A549 (cell line): ENCODE data around the gene PARVB. TPM values are rescaled to one million over a fixed set of nuclear protein-coding genes. Genes with fewer than 3 reads are reported as not detected.

ENCODE experiments used
- ATAC-seq, 2 experiments: fragments of 200-7000 bp in 1 of 2; fragments of >200 bp in 1 of 2; cut with Nextera tagmentation in 1 of 2; cut with Tn5 transposase in 1 of 2; 3 replicates each; pipeline versions ENCODE4 v1.8.0 to v1.9.1; 2018 to 2020; ENCODE audit warnings: mild to moderate bottlenecking in 1 of 2, moderate library complexity in 1 of 2
- CTCF ChIA-PET: fragments of 300-600 bp; sonication (Branson Sonifier 250); formaldehyde crosslinking; extraction: SDS; loops from one replicate; lab custom pipeline; 2021; ENCODE audit warnings: antibody characterized with exemption, inconsistent platforms; lab: Yijun Ruan, JAX
- POLR2A ChIA-PET: fragments of 350-600 bp; formaldehyde crosslinking; extraction: SDS; loops from one replicate; lab custom pipeline; 2021; ENCODE audit warnings: antibody characterized with exemption, inconsistent platforms; lab: Yijun Ruan, JAX
- DNase-seq, 2 experiments: peaks; one replicate each; pipeline versions ENCODE4 v3.0.0 to v3.0.0-alpha.2; 2011 to 2016; ENCODE audit warnings: low read depth in 1 of 2, low spot score in 1 of 2
- FAIRE-seq: peaks from 2 replicates; lab custom pipeline; 2011; peaks lifted over from hg19 to GRCh38; lab: Jason Lieb, UNC
- H3K27ac ChIP-seq, 2 experiments: fragments of >200 bp; sonication (Bioruptor Twin); formaldehyde crosslinking; 3 replicates each; pipeline ENCODE4 v1.5.1; 2016 to 2017
- H3K4me1 ChIP-seq: fragments of >200 bp; sonication (Bioruptor Twin); formaldehyde crosslinking; 3 replicates; pipeline ENCODE4 v1.6.1; 2016
- H3K4me2 ChIP-seq: fragments of >200 bp; sonication (Bioruptor Twin); formaldehyde crosslinking; 3 replicates; pipeline ENCODE4 v1.6.1; 2016
- H3K4me3 ChIP-seq: fragments of >200 bp; sonication (Bioruptor Twin); formaldehyde crosslinking; 3 replicates; pipeline ENCODE4 v1.5.1; 2016
- H3K9me3 ChIP-seq: fragments of >200 bp; sonication (Bioruptor Twin); formaldehyde crosslinking; 3 replicates; pipeline ENCODE4 v1.6.1; 2016
- BHLHE40 ChIP-seq: IDR thresholded peaks from 2 replicates; pipeline ENCODE4 v1.6.1; 2012; ENCODE audit warnings: low read depth, low read length, inconsistent platforms
- CHD4 ChIP-seq: fragments of 200-600 bp; sonication (generic); IDR thresholded peaks from 2 replicates; pipeline ENCODE4 v1.6.1; 2016; ENCODE audit warnings: antibody characterized with exemption, mild to moderate bottlenecking, borderline replicate concordance
- CTCF ChIP-seq: fragments of >200 bp; sonication (Bioruptor Twin); formaldehyde crosslinking; IDR thresholded peaks from 3 replicates; pipeline ENCODE4 v1.5.1; 2016
- E2F6 ChIP-seq: IDR thresholded peaks from 2 replicates; pipeline ENCODE4 v1.6.1; 2012; ENCODE audit warnings: low read depth, borderline replicate concordance
- EHF ChIP-seq: fragments of 250-450 bp; sonication (Bioruptor Pico); IDR thresholded peaks from 2 replicates; pipeline ENCODE4 v1.5.0; 2020; ENCODE audit warnings: mild to moderate bottlenecking
- ELK1 ChIP-seq: fragments of 150-350 bp; IDR thresholded peaks from 2 replicates; pipeline ENCODE4 v1.6.1; 2014; ENCODE audit warnings: low read depth, mild to moderate bottlenecking, low read length
- EP300 ChIP-seq, 2 experiments: fragments of >200 bp; sonication (Bioruptor Twin); formaldehyde crosslinking; IDR thresholded peaks; 2 replicates in 1 of 2; 3 replicates in 1 of 2; pipeline ENCODE4 v1.6.1; 2016 to 2017
- ESRRA ChIP-seq: fragments of 150-350 bp; IDR thresholded peaks from 2 replicates; pipeline ENCODE4 v1.6.1; 2014; ENCODE audit warnings: mild to moderate bottlenecking, low read length, borderline replicate concordance
- FOSB ChIP-seq: fragments of 250-450 bp; sonication (Bioruptor Pico); IDR thresholded peaks from 2 replicates; pipeline ENCODE4 v1.5.0; 2020; ENCODE audit warnings: mild to moderate bottlenecking, moderate library complexity
- FOSL2 ChIP-seq, 2 experiments: fragments of 450-650 bp in 1 of 2; fragments of >200 bp in 1 of 2; sonication (Bioruptor Twin) in 1 of 2; formaldehyde crosslinking; IDR thresholded peaks; 2 replicates each; pipeline versions ENCODE4 v1.5.0 to v1.6.1; 2016 to 2020; ENCODE audit warnings: mild to moderate bottlenecking in 1 of 2, moderate library complexity in 1 of 2
- FOXS1 ChIP-seq: fragments of 250-450 bp; sonication (Bioruptor Pico); IDR thresholded peaks from 2 replicates; pipeline ENCODE4 v1.5.0; 2020; ENCODE audit warnings: mild to moderate bottlenecking, moderate library complexity
- HES2 ChIP-seq: fragments of >200 bp; sonication (Bioruptor Twin); formaldehyde crosslinking; IDR thresholded peaks from 2 replicates; pipeline ENCODE4 v1.6.1; 2016
- HMGXB4 ChIP-seq: fragments of 250-450 bp; sonication (Bioruptor Pico); IDR thresholded peaks from 2 replicates; pipeline ENCODE4 v1.5.0; 2021; ENCODE audit warnings: mild to moderate bottlenecking, moderate library complexity, borderline replicate concordance
- HOXB13 ChIP-seq: fragments of 250-450 bp; sonication (Bioruptor Pico); IDR thresholded peaks from 2 replicates; pipeline ENCODE4 v1.5.0; 2020; ENCODE audit warnings: low read depth, mild to moderate bottlenecking, moderate library complexity
- JUN ChIP-seq, 2 experiments: fragments of >200 bp; sonication (Bioruptor Twin); formaldehyde crosslinking; IDR thresholded peaks; 2 replicates in 1 of 2; 3 replicates in 1 of 2; pipeline ENCODE4 v1.6.1; 2016 to 2017
- KDM5A ChIP-seq: fragments of 200-600 bp; sonication (generic); IDR thresholded peaks from 2 replicates; pipeline ENCODE4 v1.6.1; 2016; ENCODE audit warnings: antibody characterized with exemption, mild to moderate bottlenecking
- NFE2L2 ChIP-seq: fragments of 150-350 bp; conservative IDR thresholded peaks from 2 replicates; pipeline ENCODE4 v1.6.1; 2014; ENCODE audit warnings: low read length
- RAD21 ChIP-seq, 2 experiments: fragments of >200 bp in 1 of 2; sonication (Bioruptor Twin) in 1 of 2; formaldehyde crosslinking in 1 of 2; IDR thresholded peaks in 1 of 2; conservative IDR thresholded peaks in 1 of 2; 2 replicates in 1 of 2; 3 replicates in 1 of 2; pipeline ENCODE4 v1.6.1; 2012 to 2018; ENCODE audit warnings: inconsistent platforms in 1 of 2
- RARB ChIP-seq: fragments of 250-450 bp; sonication (Bioruptor Pico); IDR thresholded peaks from 2 replicates; pipeline ENCODE4 v1.8.0; 2021; ENCODE audit warnings: mild to moderate bottlenecking, moderate library complexity
- REST ChIP-seq: fragments of 200-600 bp; sonication (generic); IDR thresholded peaks from 2 replicates; pipeline ENCODE4 v1.6.1; 2016; ENCODE audit warnings: antibody characterized with exemption, mild to moderate bottlenecking, moderate library complexity
- RFX5 ChIP-seq: fragments of 450-650 bp; IDR thresholded peaks from 2 replicates; pipeline ENCODE4 v1.7.1; 2014; ENCODE audit warnings: antibody characterized with exemption, mild to moderate bottlenecking, moderate library complexity
- SREBF2 ChIP-seq: fragments of 450-650 bp; IDR thresholded peaks from 2 replicates; pipeline ENCODE4 v1.6.1; 2014; ENCODE audit warnings: mild to moderate bottlenecking, moderate library complexity
- TP53 ChIP-seq: fragments of 250-450 bp; sonication (Bioruptor Pico); IDR thresholded peaks from 2 replicates; pipeline ENCODE4 v1.5.0; 2021; ENCODE audit warnings: mild to moderate bottlenecking, moderate library complexity
- ZFP36 ChIP-seq: fragments of 450-650 bp; IDR thresholded peaks from 2 replicates; pipeline ENCODE4 v1.6.1; 2014; ENCODE audit warnings: borderline replicate concordance; ENCODE audit not compliant: partially characterized antibody
- WGBS: methylation state at CpG from one replicate; pipeline ENCODE4 v1.1.6; 2017; ENCODE audit errors: missing lambda C conversion rate; 5-methylcytosine and 5-hydroxymethylcytosine counted together
- polyA plus RNA-seq, 4 experiments: library from polyadenylated mRNA; depleted of rRNA in 3 of 4; stranded (reverse); fragments of >200 nt; fragmentation: RNase III in 1 of 4; extraction: RNeasy Plus Mini Kit Qiagen cat#74134 plus additional on column Dnase treatment in 1 of 4; gene quantifications; 2 replicates in 3 of 4; 3 replicates in 1 of 4; pipeline ENCODE4 v1.2.3, GENCODE V29; 2011 to 2017

The PARVB gene
- polyA plus RNA-seq, 2 of the 4 experiments (the other 2 are of a cell fraction) = 28.3 to 33.5 TPM

GRCh38 chr22:44116755-44117684 is 92.9 kb downstream of the PARVB start:
- no peak overlapping the region for H3K27ac ChIP-seq
- ATAC-seq (no peak), FAIRE-seq (no peak), DNase-seq (no peak)
- no peaks in the 10 kb centered on the region for H3K4me1 ChIP-seq
- WGBS = 94% methylated on average over 12 of the region's 16 CpGs
- H3K4me2 ChIP-seq = no peak overlapping the region
- no peak overlapping the region for H3K4me3 ChIP-seq
- POLR2A ChIA-PET = no interaction called here
- no peak for TF ChIP-seq ZFP36
- TF ChIP-seq CHD4 = no peak
- TF ChIP-seq BHLHE40 = no peak
- no peak for TF ChIP-seq HOXB13 (CRISPR knock-in tag)
- no peak for TF ChIP-seq JUN (IDR thresholded peaks at IDR 0.05)
- TF ChIP-seq RAD21 (conservative IDR thresholded peaks at IDR 0.05 in 1 of 2, IDR thresholded peaks at IDR 0.05 in 1 of 2) = no peak
- TF ChIP-seq FOSB (CRISPR knock-in tag) = no peak
- TF ChIP-seq HMGXB4 (CRISPR knock-in tag) = no peak
- no peak for TF ChIP-seq EHF (CRISPR knock-in tag)
- TF ChIP-seq E2F6 = no peak
- TF ChIP-seq RFX5 = no peak
- TF ChIP-seq FOXS1 (CRISPR knock-in tag) = no peak
- TF ChIP-seq FOSL2 (IDR thresholded peaks at IDR 0.05) = no peak
- no peak for TF ChIP-seq FOSL2 (CRISPR knock-in tag; IDR thresholded peaks at IDR 0.05)
- TF ChIP-seq HES2 = no peak
- TF ChIP-seq ESRRA = no peak
- no peak for TF ChIP-seq NFE2L2
- no peak for TF ChIP-seq TP53 (CRISPR knock-in tag)
- TF ChIP-seq ELK1 = no peak
- no peak for TF ChIP-seq EP300 (IDR thresholded peaks at IDR 0.05)
- TF ChIP-seq SREBF2 = no peak
- CTCF ChIA-PET = no interaction called here
- no peaks in the 10 kb centered on the region; the same call in 2 of the 3 replicates for H3K9me3 ChIP-seq

GRCh38 chr22:44117746-44118145 is 93.6 kb downstream of the PARVB start:
- H3K4me1 ChIP-seq = no peaks in the 10 kb centered on the region
- ATAC-seq (no peak), DNase-seq (no peak), FAIRE-seq (no peak)
- 54% methylated on average over 3 of the region's 3 CpGs for WGBS
- no peak overlapping the region for H3K4me3 ChIP-seq
- POLR2A ChIA-PET = no interaction called here
- no peak overlapping the region for H3K27ac ChIP-seq
- no peak overlapping the region for H3K4me2 ChIP-seq
- TF ChIP-seq BHLHE40 (no peak), EHF (CRISPR knock-in tag) (no peak), RFX5 (no peak), CTCF (no peak), RARB (CRISPR knock-in tag) (no peak), KDM5A (no peak), REST (no peak)
- CTCF ChIA-PET = no interaction called here
- no peaks in the 10 kb centered on the region; the same call in 2 of the 3 replicates for H3K9me3 ChIP-seq
